Measurements from ENCODE around the gene DNAH9. TPM values are rescaled to one million over a fixed set of nuclear protein-coding genes. Genes with fewer than 3 reads are reported as not detected.
"Not testable (repeated sequence)": the region's sequence is repeated elsewhere in the genome, so short reads cannot be mapped to it uniquely, and the experiment has no call there.

The DNAH9 gene
- total and polyA plus RNA-seq, 2 donors (not counting 1 experiment from before 2014, with no cell fraction given): not detected

DNA sequence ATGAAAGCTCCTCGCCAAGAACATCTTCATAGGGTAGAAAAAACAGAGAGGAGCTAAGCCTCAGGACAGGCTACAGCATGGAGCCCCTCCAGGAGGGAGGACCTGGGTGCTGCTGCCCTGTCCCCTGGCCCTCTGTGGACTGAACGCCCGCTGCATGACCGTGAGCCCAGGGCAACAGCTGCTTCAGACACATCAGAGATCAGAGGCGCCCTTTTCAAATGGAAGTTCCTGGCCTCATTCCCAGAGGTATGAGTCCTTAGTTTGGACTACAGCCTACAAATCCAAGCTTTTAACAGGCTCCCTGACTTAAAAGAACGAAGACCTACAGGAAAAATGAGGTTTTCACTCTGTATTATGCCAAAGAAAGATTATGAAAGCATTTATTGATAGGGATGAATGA lies 350.5 kb downstream of the DNAH9 start:
- Histone ChIP-seq H3K9me3 (ENCODE audit: control extremely low read depth in 1 of 3, control insufficient read depth in 2 of 3, insufficient read depth in 1 of 3, low read length in 2 of 3) (peaks cover 0 to 12% (median 6%) of the 10 kb centered on the region in 3 donors), H2AFZ (ENCODE audit: insufficient read depth, low read depth, low read length, poor library complexity, severe bottlenecking) (no peak overlapping the region), H3K27ac (ENCODE audit: low read length in 2 of 2) (no peak overlapping the region), H3K4me1 (ENCODE audit: control insufficient read depth in 2 of 2, insufficient read depth in 2 of 2, low read length in 2 of 2) (no peaks in the 10 kb centered on the region), H4K20me1 (ENCODE audit: control insufficient read depth, insufficient read depth, low read length, poor library complexity, severe bottlenecking) (no peaks in the 10 kb centered on the region), H3K79me2 (ENCODE audit: control insufficient read depth, insufficient read depth, low read length) (no peaks in the 10 kb centered on the region), H3K36me3 (replicated peaks in 1 of 2; ENCODE audit: control extremely low read depth in 1 of 2, control insufficient read depth in 1 of 2, extremely low read depth in 1 of 2, insufficient read depth in 2 of 2, low read length in 1 of 2) (no peaks in the 10 kb centered on the region), H3K4me3 (ENCODE audit: control extremely low read depth in 1 of 5, extremely low read depth in 1 of 5, insufficient read depth in 1 of 5, low read depth in 2 of 5, low read length in 4 of 5) (no peak overlapping the region), H3K4me2 (replicated peaks; ENCODE audit: low read depth, low read length, poor library complexity, severe bottlenecking) (no peak overlapping the region), H3K9ac (ENCODE audit: low read length) (no peak overlapping the region), H3K27me3 (replicated peaks in 1 of 4; ENCODE audit: control extremely low read depth in 1 of 4, control insufficient read depth in 3 of 4, insufficient read depth in 4 of 4, low read length in 3 of 4) (no peaks in the 10 kb centered on the region)
- TF ChIP-seq EZH2 (IDR thresholded peaks at IDR 0.05; ENCODE audit: borderline replicate concordance, insufficient read depth, low read depth, low read length, poor library complexity, severe bottlenecking): no peak
- TF ChIP-seq, protein P1, sequence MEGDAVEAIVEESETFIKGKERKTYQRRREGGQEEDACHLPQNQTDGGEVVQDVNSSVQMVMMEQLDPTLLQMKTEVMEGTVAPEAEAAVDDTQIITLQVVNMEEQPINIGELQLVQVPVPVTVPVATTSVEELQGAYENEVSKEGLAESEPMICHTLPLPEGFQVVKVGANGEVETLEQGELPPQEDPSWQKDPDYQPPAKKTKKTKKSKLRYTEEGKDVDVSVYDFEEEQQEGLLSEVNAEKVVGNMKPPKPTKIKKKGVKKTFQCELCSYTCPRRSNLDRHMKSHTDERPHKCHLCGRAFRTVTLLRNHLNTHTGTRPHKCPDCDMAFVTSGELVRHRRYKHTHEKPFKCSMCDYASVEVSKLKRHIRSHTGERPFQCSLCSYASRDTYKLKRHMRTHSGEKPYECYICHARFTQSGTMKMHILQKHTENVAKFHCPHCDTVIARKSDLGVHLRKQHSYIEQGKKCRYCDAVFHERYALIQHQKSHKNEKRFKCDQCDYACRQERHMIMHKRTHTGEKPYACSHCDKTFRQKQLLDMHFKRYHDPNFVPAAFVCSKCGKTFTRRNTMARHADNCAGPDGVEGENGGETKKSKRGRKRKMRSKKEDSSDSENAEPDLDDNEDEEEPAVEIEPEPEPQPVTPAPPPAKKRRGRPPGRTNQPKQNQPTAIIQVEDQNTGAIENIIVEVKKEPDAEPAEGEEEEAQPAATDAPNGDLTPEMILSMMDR (IDR thresholded peaks at IDR 0.05): no peak
- 93% methylated on average over 5 of the region's 6 CpGs for WGBS (ENCODE audit: insufficient coverage)
- H3K27ac Mint-ChIP-seq: no peak overlapping the region
- POLR2A ChIA-PET: no interaction called here
- no peak for ATAC-seq (ENCODE audit: low read depth)
- H3K27me3 Mint-ChIP-seq: peaks cover 4% of the 10 kb centered on the region
- H3K9me3 Mint-ChIP-seq (ENCODE audit: insufficient read depth): no peaks in the 10 kb centered on the region
- CTCF ChIA-PET: no interaction called here
- no peaks in the 10 kb centered on the region for H3K4me1 Mint-ChIP-seq
- intact Hi-C loops (cut with micrococcal nuclease): no loop called here
- DNase-seq: no peak
- no peak overlapping the region for H3K4me3 Mint-ChIP-seq

DNA sequence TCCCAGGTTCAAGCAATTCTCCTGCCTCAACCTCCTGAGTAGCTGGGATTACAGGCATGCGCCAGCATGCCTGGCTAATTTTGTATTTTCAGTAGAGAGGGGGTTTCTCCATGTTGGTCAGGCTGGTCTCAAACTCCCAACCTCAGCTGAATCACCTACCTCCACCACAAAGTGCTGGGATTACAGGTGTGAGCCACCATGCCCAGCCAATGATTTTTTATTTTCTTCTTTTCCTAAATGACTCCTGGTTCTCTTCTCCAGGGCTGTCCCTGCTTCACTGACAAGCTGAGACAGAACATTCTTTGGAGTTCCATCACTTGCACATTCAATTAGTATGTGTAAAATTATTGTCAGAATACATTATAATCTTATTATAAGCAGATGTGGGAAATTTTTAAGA lies 351.3 kb downstream of the DNAH9 start:
- H3K4me1 Mint-ChIP-seq; H3K4me2 ChIP-seq (replicated peaks; ENCODE audit: low read depth, low read length, poor library complexity, severe bottlenecking); H3K27ac Mint-ChIP-seq; H3K27me3 Mint-ChIP-seq; H3K9ac ChIP-seq (ENCODE audit: low read length); H3K79me2 ChIP-seq (ENCODE audit: control insufficient read depth, insufficient read depth, low read length); H3K27me3 ChIP-seq (replicated peaks in 1 of 4; ENCODE audit: control extremely low read depth in 1 of 4, control insufficient read depth in 3 of 4, insufficient read depth in 4 of 4, low read length in 3 of 4); H3K4me3 ChIP-seq (ENCODE audit: control extremely low read depth in 1 of 5, extremely low read depth in 1 of 5, insufficient read depth in 1 of 5, low read depth in 2 of 5, low read length in 4 of 5); POLR2A ChIA-PET; H3K36me3 ChIP-seq (replicated peaks in 1 of 2; ENCODE audit: control extremely low read depth in 1 of 2, control insufficient read depth in 1 of 2, extremely low read depth in 1 of 2, insufficient read depth in 2 of 2, low read length in 1 of 2); H3K4me1 ChIP-seq (ENCODE audit: control insufficient read depth in 2 of 2, insufficient read depth in 2 of 2, low read length in 2 of 2); H3K27ac ChIP-seq (ENCODE audit: low read length in 2 of 2); DNase-seq; H2AFZ ChIP-seq (ENCODE audit: insufficient read depth, low read depth, low read length, poor library complexity, severe bottlenecking); H3K4me3 Mint-ChIP-seq; H3K9me3 Mint-ChIP-seq (ENCODE audit: insufficient read depth); H4K20me1 ChIP-seq (ENCODE audit: control insufficient read depth, insufficient read depth, low read length, poor library complexity, severe bottlenecking); CTCF ChIA-PET; ATAC-seq (ENCODE audit: low read depth); intact Hi-C loops (cut with micrococcal nuclease): not testable (repeated sequence)
- H3K9me3 ChIP-seq (ENCODE audit: control extremely low read depth in 1 of 3, control insufficient read depth in 2 of 3, insufficient read depth in 1 of 3, low read length in 2 of 3): peaks cover 0 to 14% (median 10%) of the 10 kb centered on the region in 3 donors
- no CpG with 5 or more reads among the region's 1 CpG for WGBS (ENCODE audit: insufficient coverage)
